Vagina (tissue), 2 donors: ENCODE measurements around the gene C6orf62. TPM values are rescaled to one million over a fixed set of nuclear protein-coding genes. Genes with fewer than 3 reads are reported as not detected.
"Not testable (repeated sequence)": the region's sequence is repeated elsewhere in the genome, so short reads cannot be mapped to it uniquely, and the experiment has no call there.

Experiments
- DNase-seq, 2 donors: peaks; one replicate each; pipeline ENCODE4 v3.0.0-alpha.2; 2017; ENCODE audit errors: extremely low spot score in 2 of 2
- H3K27ac ChIP-seq: fragments of 200-600 bp; sonication (generic); one replicate; pipeline ENCODE4 v1.5.1; 2019
- H3K27me3 ChIP-seq: fragments of 200-600 bp; sonication (generic); one replicate; pipeline ENCODE4 v1.5.1; 2019
- H3K36me3 ChIP-seq, 2 donors: fragments of 200-600 bp; sonication (generic); one replicate each; pipeline ENCODE4 v1.5.1; 2017 to 2019
- H3K4me1 ChIP-seq: fragments of 200-600 bp; sonication (generic); one replicate; pipeline ENCODE4 v1.5.1; 2019
- H3K4me3 ChIP-seq, 2 donors: fragments of 200-600 bp; sonication (generic); 1 replicate in 1 of 2; 2 replicates in 1 of 2; pipeline ENCODE4 v1.5.1; 2016 to 2019
- H3K9me3 ChIP-seq: fragments of 200-600 bp; sonication (generic); one replicate; pipeline ENCODE4 v1.5.1; 2019
- CTCF ChIP-seq, 3 experiments: fragments of 450-650 bp in 2 of 3; fragments of 200-600 bp in 1 of 3; sonication (generic) in 1 of 3; IDR thresholded peaks; one replicate each; pipeline ENCODE4 v1.5.1; 2017 to 2019; ENCODE audit warnings: antibody characterized with exemption in 3 of 3, mild to moderate bottlenecking in 2 of 3, moderate library complexity in 2 of 3
- POLR2A ChIP-seq, 2 donors: fragments of 450-650 bp; IDR thresholded peaks; one replicate each; pipeline ENCODE4 v1.6.1; 2017; ENCODE audit warnings: antibody characterized with exemption in 2 of 2, mild to moderate bottlenecking in 2 of 2, moderate library complexity in 2 of 2
- POLR2AphosphoS5 ChIP-seq, 2 donors: sonication (generic); formaldehyde crosslinking; IDR thresholded peaks; one replicate each; pipeline ENCODE4 v1.9.0; 2017; ENCODE audit warnings: antibody characterized with exemption in 2 of 2, mild to moderate bottlenecking in 2 of 2, low read depth in 1 of 2; ENCODE audit not compliant: insufficient read depth in 1 of 2
- intact Hi-C: fragments of 100-400 bp; cut with DNase I; formaldehyde crosslinking; loops from one replicate; pipeline ENCODE4 v1.15.1; 2023
- total RNA-seq: library from RNA; depleted of rRNA; stranded (reverse); fragments of >200 nt; gene quantifications from one replicate; pipeline ENCODE4 v1.2.3, GENCODE V29; 2016

The C6orf62 gene
- total RNA-seq, 1 donor from 2014 or later, result 45.2 TPM

GRCh38 chr6:24683297-24684296 is 35.4 kb downstream of the C6orf62 start:
- no peaks in the 10 kb centered on the region for H3K36me3 ChIP-seq
- TF ChIP-seq POLR2AphosphoS5 (IDR thresholded peaks at IDR 0.05; ENCODE audit: insufficient read depth in 1 of 2, low read depth in 1 of 2) (no peak), CTCF (IDR thresholded peaks at IDR 0.05) (no peak), POLR2A (IDR thresholded peaks at IDR 0.05) (no peak)
- DNase-seq, result no peak
- H3K4me3 ChIP-seq, result no peak overlapping the region
- intact Hi-C loops, result no loop called here
- no peaks in the 10 kb centered on the region for H3K4me1 ChIP-seq
- no peak overlapping the region for H3K27ac ChIP-seq
- H3K27me3 ChIP-seq, result no peaks in the 10 kb centered on the region
- H3K9me3 ChIP-seq, result no peaks in the 10 kb centered on the region

GRCh38 chr6:24680582-24680981 is 38.4 kb downstream of the C6orf62 start:
- intact Hi-C loops, result no loop called here
- H3K9me3 ChIP-seq, result no peaks in the 10 kb centered on the region
- no peaks in the 10 kb centered on the region for H3K27me3 ChIP-seq
- no peaks in the 10 kb centered on the region for H3K36me3 ChIP-seq
- H3K27ac ChIP-seq, result no peak overlapping the region
- H3K4me3 ChIP-seq, result no peak overlapping the region
- no peaks in the 10 kb centered on the region for H3K4me1 ChIP-seq
- TF ChIP-seq CTCF (IDR thresholded peaks at IDR 0.05) (no peak), POLR2A (IDR thresholded peaks at IDR 0.05) (no peak), POLR2AphosphoS5 (IDR thresholded peaks at IDR 0.05; ENCODE audit: insufficient read depth in 1 of 2, low read depth in 1 of 2) (no peak)
- DNase-seq, result no peak

- H3K9me3 ChIP-seq, H3K27me3 ChIP-seq, H3K27ac ChIP-seq, intact Hi-C loops, H3K4me1 ChIP-seq, H3K36me3 ChIP-seq, H3K4me3 ChIP-seq, DNase-seq: not testable (repeated sequence)
Measured at GRCh38 chr6:24678792-24679352, 40.1 kb downstream of the C6orf62 start.

- H3K4me3 ChIP-seq, result no peak overlapping the region
- no peaks in the 10 kb centered on the region for H3K27me3 ChIP-seq
- DNase-seq, result no peak
- no peaks in the 10 kb centered on the region for H3K36me3 ChIP-seq
- no peak for TF ChIP-seq CTCF (IDR thresholded peaks at IDR 0.05)
- no peak for TF ChIP-seq POLR2A (IDR thresholded peaks at IDR 0.05)
- no peak for TF ChIP-seq POLR2AphosphoS5 (IDR thresholded peaks at IDR 0.05; ENCODE audit: insufficient read depth in 1 of 2, low read depth in 1 of 2)
- no peaks in the 10 kb centered on the region for H3K9me3 ChIP-seq
- H3K27ac ChIP-seq, result no peak overlapping the region
- intact Hi-C loops, result no loop called here
- H3K4me1 ChIP-seq, result peaks cover under 1% of the 10 kb centered on the region
Measured at GRCh38 chr6:24673625-24674024, 45.3 kb downstream of the C6orf62 start.

GRCh38 chr6:24672620-24673182 is 46.3 kb downstream of the C6orf62 start:
- Histone ChIP-seq H3K4me3 (no peak overlapping the region), H3K9me3 (no peaks in the 10 kb centered on the region), H3K36me3 (no peaks in the 10 kb centered on the region), H3K27ac (no peak overlapping the region), H3K4me1 (peaks cover 10% of the 10 kb centered on the region), H3K27me3 (no peaks in the 10 kb centered on the region)
- intact Hi-C loops, result no loop called here
- TF ChIP-seq POLR2A (IDR thresholded peaks at IDR 0.05), result no peak
- no peak for TF ChIP-seq POLR2AphosphoS5 (IDR thresholded peaks at IDR 0.05; ENCODE audit: insufficient read depth in 1 of 2, low read depth in 1 of 2)
- no peak for TF ChIP-seq CTCF (IDR thresholded peaks at IDR 0.05)
- DNase-seq, result no peak

- H3K27ac ChIP-seq, DNase-seq, H3K27me3 ChIP-seq, H3K4me3 ChIP-seq, intact Hi-C loops, H3K9me3 ChIP-seq, H3K36me3 ChIP-seq: not testable (repeated sequence)
- peaks cover 14% of the 10 kb centered on the region for H3K4me1 ChIP-seq
Measured at GRCh38 chr6:24671077-24671476, 47.9 kb downstream of the C6orf62 start.

- intact Hi-C loops, H3K4me3 ChIP-seq, H3K36me3 ChIP-seq, H3K27me3 ChIP-seq, DNase-seq, H3K27ac ChIP-seq, H3K9me3 ChIP-seq: not testable (repeated sequence)
- peaks cover 20% of the 10 kb centered on the region for H3K4me1 ChIP-seq
Measured at GRCh38 chr6:24670492-24670891, 48.5 kb downstream of the C6orf62 start.
